GM19043 (cell line): Measurements from ENCODE around the gene AMOTL2.

Source experiments
- ATAC-seq: cut with Tn5 transposase; IDR thresholded peaks from one replicate; pipeline ENCODE4 v1.9.1; 2021; ENCODE audit warnings: low read depth; ENCODE audit not compliant: unreplicated experiment

Gene AMOTL2

GRCh38 chr3:134355416-134355815 is 18.8 kb downstream of the AMOTL2 start:
- no peak for ATAC-seq

GRCh38 chr3:134354612-134355251 is 19.5 kb downstream of the AMOTL2 start:
- ATAC-seq = no peak

- ATAC-seq = no peak
Observed at GRCh38 chr3:134353831-134354611, 20.2 kb downstream of the AMOTL2 start.

GRCh38 chr3:134353171-134353825 is 20.9 kb downstream of the AMOTL2 start:
- no peak for ATAC-seq

GRCh38 chr3:134352031-134352671 is 22.1 kb downstream of the AMOTL2 start:
- no peak for ATAC-seq

GRCh38 chr3:134351427-134351826 is 22.8 kb downstream of the AMOTL2 start:
- ATAC-seq = no peak

- no peak for ATAC-seq
Observed at GRCh38 chr3:134350861-134351311, 23.4 kb downstream of the AMOTL2 start.

GRCh38 chr3:134350266-134350665 is 24.0 kb downstream of the AMOTL2 start:
- ATAC-seq = no peak

- ATAC-seq = no peak
Observed at GRCh38 chr3:134348524-134348923, 25.7 kb downstream of the AMOTL2 start.

GRCh38 chr3:134347551-134347950 is 26.7 kb downstream of the AMOTL2 start:
- ATAC-seq = no peak

- no peak for ATAC-seq
Observed at GRCh38 chr3:134346744-134347143, 27.5 kb downstream of the AMOTL2 start.

GRCh38 chr3:134345202-134345601 is 29.0 kb downstream of the AMOTL2 start:
- ATAC-seq = no peak

- no peak for ATAC-seq
Observed at GRCh38 chr3:134344560-134344959, 29.7 kb downstream of the AMOTL2 start.

GRCh38 chr3:134342259-134342658 is 32.0 kb downstream of the AMOTL2 start:
- no peak for ATAC-seq

- no peak for ATAC-seq
Observed at GRCh38 chr3:134341389-134341788, 32.9 kb downstream of the AMOTL2 start.

GRCh38 chr3:134340982-134341365 is 33.3 kb downstream of the AMOTL2 start:
- ATAC-seq = no peak

GRCh38 chr3:134340362-134340981 is 33.8 kb downstream of the AMOTL2 start:
- ATAC-seq = no peak

GRCh38 chr3:134339913-134340312 is 34.3 kb downstream of the AMOTL2 start:
- ATAC-seq = no peak

- ATAC-seq = no peak
Observed at GRCh38 chr3:134339331-134339730, 34.9 kb downstream of the AMOTL2 start.

- no peak for ATAC-seq
Observed at GRCh38 chr3:134338516-134339261, 35.6 kb downstream of the AMOTL2 start.
